GOT3 (cell line): ENCODE results near the gene POC1A.
"Not testable (repeated sequence)": the region's sequence is repeated elsewhere in the genome, so short reads cannot be mapped to it uniquely, and the experiment has no call there.

ENCODE experiments used
- DNase-seq: peaks from one replicate; lab custom pipeline; 2025; ENCODE audit warnings: mixed read lengths; lab: John Stamatoyannopoulos, UW

Gene POC1A

DNA sequence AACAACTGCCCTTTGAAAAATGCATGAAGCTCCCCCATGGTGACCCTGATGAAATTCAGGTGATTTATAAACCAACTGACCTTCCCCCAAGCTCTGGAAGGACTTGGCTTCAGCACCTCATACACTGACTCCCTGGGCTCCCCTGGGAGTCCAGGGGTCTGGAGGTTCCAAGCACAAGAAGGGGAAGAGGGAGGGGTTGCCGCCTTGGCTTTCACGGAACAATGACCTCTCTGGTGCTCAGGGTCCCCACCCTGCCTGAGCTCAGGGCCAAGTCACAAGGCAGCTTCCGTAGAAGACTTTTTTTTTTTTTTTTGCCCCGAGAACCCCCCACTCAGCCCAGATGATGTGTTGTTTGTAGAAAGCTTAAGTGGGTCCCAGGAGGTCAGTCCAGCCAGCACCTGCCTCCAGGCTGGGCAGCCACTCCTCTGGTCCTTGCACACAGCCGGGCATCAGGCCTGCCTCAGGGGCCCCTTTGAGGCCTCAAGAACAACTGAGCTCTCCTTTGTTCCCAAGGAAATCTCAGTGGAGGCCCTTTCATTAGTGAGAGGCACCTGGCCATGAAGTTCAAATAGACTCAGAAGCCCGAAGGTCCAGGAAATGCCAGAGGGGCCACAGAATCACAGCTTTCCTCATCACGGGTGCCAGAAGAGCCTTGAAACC lies 29.7 kb upstream of the POC1A start:
- DNase-seq, result no peak

GRCh38 chr3:52182691-52183090 lies 28.5 kb upstream of the POC1A start:
- DNase-seq, result no peak

GRCh38 chr3:52182196-52182595 lies 28.0 kb upstream of the POC1A start:
- DNase-seq, result no peak

GRCh38 chr3:52181543-52181942 lies 27.3 kb upstream of the POC1A start:
- no peak for DNase-seq

DNA sequence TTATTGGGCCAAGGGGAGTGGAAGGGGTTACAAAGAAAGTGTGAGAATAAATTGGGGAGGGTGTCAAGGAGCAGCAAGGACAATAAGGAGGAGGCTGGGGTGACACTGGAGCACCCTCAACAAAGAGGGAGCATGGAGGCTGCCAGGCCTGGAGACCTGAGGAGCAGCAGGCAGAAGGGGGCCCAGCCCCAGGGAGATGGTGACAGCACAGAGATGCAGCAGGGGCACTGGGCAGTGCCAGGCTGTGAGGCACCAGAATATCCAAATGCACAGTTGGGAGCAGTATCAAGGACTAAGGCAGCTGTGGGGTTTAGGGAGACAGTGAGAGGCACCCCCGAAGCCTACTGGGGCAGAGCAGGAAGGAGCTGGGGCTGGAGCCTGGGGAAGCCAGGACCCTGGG lies 24.3 kb upstream of the POC1A start:
- DNase-seq, result no peak

GRCh38 chr3:52178126-52178525 lies 23.9 kb upstream of the POC1A start:
- not testable (repeated sequence) for DNase-seq

- no peak for DNase-seq
Measured at GRCh38 chr3:52177701-52178042, 23.4 kb upstream of the POC1A start.

DNA sequence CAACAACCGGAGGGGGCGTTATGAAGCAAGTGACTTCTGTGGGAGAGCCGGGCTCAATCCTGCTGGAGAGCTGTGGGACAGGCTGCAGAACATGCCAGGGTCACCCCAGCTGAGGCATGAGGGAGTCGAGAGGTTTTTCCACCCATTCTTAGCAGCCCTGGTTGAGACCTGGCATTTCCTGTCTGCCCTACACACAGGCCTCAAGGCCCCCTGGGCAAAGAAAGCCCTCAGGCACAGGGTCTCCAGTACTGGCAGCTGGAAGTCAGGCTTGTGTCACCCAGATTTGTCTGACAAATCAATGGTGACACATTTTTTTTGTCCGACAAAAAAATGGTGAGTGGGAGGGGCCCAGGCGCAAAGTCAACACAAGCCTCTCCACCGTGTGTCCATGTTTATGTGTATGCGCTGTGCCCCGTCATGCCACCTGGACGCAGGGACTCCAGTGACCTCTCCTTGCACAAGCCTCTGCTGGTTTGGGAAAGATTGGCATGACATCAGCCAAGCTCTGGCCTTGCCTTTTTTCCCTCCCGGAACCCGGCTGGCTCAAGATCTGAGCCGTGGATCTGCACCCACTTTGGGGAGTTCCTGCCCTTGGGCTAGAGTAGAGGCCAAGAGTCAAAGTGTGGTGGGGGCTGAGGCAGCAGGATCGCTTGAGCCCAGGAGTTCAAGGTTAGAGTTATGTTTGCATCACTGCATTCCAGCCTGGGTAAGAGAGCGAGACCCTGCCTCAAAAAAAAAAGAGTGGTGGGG lies 22.9 kb upstream of the POC1A start:
- DNase-seq, result no peak

DNA sequence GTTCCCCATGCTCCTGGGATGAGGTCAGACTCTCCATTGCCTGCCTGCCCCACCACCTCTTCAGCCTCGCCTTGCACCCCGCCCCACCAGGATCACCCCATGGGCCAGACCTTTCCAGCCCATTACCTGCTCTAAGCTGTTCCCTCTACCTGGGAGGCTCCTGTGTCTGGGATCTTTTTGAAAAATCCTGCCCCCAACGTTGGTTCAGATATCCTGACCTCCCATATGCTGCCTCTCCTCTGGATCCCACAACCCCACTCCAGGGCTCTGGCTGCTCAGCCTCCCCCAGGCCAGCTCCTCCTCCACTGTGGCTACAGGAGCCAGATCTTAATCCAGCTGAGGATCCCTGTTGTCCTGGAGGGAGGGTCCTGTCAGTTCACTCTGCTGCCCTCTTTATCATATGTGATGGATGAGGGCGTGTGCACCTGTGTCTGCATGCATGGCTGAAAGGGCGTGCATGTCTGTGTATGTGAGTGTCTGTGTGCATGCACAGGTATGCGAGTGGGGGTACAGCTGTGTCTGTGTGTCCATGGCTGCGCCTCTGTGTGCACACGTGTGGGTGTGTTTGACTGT lies 22.0 kb upstream of the POC1A start:
- DNase-seq, result no peak

DNA sequence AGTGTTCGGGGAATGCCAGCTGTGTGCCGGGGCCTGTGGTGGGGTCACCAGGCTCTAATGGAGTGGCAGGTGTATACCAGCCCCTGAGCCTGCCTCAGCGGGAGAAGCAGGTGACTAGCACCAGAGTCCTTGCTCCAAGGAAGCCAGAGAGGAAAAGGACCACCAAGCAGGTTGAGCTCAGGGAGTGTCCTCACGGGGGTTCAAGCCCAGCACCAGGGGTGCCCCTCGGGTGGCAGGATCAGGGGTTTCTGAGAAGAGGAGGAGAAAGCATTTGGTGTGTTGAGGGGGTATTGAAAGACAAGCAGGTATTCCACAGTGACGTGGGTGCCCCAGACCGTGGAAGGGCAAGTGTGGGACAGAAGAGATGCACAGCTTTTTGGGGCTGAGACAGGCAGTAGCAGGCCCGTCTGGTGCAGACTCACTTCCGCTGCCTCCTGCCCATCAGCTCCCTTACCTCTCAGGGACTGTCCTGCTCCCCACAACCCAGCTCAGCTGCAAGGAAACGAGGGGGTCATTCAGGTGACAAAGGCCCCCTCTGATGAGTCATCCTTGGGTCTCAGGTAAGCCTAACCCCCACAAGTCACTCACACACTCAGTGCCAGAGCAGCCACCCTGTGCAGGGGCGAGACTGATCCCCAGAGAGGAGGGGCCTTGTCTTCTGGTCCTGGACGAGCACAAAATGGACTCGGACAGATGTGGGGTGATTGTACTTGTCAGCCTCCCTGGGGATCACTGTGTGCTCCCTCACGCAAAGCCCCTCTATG lies 21.4 kb upstream of the POC1A start:
- no peak for DNase-seq

- no peak for DNase-seq
Measured at GRCh38 chr3:52174896-52175295, 20.7 kb upstream of the POC1A start.

DNA sequence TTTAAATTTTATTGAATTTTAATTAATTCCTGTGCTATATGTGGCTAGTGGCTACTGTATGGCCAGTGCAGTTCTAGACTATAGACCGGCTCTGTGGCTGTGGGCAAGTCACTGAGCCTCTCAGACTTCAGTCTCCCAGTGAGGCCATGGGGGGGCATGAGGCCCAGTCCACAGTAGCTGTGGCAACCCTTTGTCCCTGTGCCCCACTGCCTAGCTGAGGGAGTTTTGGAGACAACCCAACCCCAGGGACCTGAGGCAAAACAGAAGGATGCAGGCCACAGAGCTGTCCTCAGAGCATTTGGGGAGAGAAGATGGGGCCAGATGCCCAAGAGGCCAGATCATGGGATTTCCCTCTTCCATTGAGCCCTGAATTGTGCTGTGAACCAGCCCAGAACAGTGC lies 18.9 kb upstream of the POC1A start:
- no peak for DNase-seq

DNA sequence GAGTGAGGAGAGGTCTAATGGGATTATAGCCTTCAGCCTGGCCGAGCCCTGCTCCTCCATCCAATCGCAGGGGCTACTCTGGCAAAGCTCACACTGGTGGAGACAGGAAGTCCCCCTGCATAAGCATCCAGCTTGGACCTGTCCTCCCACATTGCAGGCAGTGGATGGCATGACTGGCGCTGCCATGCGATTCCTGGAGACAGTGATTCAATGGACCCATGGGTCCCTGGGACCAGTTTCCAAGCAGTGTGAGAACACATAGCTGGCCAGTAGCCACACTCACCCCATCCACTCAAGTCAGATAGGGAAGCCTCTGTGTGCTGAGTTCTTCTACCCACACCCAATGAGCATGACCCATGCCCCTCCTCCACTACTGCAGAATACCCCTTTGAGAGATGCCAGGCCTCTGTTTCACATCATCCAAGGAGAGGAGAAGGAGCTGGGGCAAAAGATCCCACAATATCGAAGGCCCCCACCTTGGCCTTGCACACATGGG lies 18.1 kb upstream of the POC1A start:
- DNase-seq, result no peak

DNA sequence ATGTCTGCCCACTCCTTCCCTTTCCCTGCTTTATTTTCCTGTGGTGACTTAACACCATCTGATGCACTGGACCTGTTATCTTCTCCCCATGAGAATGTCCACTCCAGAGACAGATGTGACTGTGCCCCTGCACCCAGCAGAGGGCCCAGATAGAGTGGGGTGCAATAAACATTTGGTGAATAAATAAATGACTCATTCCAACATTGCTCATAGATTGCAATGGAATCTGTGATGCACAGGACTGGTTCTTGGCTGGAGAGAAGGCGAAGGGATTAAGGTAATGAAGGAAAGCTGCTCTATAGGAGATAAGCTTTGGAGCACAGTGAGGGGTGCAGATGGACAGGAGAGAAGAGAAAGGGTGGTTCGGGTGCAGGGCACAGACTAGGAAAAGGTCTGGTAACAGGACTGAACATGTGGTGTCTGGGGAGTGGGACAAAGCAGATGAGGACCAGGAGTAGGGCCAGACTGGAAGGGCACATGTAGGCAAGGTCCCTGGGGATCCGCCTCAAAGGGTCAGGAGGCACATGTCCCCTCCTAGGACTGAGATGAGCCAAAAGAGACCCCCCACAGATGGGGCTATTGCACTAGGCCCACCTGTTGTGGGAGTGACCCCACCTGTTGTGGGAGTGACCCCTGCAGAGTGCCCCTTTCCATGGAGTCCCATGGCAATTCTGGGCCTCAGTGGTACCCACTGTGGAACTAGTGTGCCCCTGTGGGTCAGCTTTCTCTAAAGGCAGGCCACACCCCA lies 17.5 kb upstream of the POC1A start:
- DNase-seq, result no peak

DNA sequence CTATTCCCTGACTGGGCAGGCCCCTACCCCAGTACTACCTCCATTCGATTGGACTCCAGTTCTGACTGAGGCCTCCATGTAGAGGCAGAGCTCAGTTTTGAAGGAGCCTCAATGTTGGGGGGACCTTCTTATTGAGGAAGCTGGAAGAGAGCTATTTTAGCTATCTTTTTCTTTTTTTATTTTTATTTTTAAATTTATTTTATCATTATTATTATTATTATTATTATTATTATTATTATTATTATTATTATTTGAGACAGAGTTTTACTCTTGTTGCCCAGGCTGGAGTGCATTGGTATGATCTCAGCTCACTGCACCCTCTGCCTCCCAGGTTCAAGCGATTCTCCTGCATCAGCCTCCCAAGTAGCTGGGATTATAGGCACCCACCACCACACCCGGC lies 16.0 kb upstream of the POC1A start:
- DNase-seq, result not testable (repeated sequence)

- DNase-seq, result no peak
Measured at GRCh38 chr3:52167240-52167639, 13.0 kb upstream of the POC1A start.

GRCh38 chr3:52162250-52162872 lies 8.1 kb upstream of the POC1A start:
- no peak for DNase-seq

GRCh38 chr3:52159503-52159902 lies 5.3 kb upstream of the POC1A start:
- DNase-seq, result no peak

- no peak for DNase-seq
Measured at GRCh38 chr3:52155912-52156311, 1.7 kb upstream of the POC1A start.

- DNase-seq, result no peak
Measured at GRCh38 chr3:52153389-52154096, 680 bp downstream of the POC1A start.

GRCh38 chr3:52151991-52152390 lies 2.2 kb downstream of the POC1A start:
- DNase-seq, result not testable (repeated sequence)
